HL-60 (cell line): Measurements from ENCODE around the gene WFDC11.

ENCODE experiments used
- DNase-seq, 2 experiments: peaks; one replicate each; pipeline ENCODE4 v3.0.0-alpha.2; 2010 to 2020; ENCODE audit warnings: low read depth in 1 of 2, low spot score in 1 of 2
- H3K27ac ChIP-seq: fragments of 250-450 bp; sonication (Bioruptor Pico); replicated peaks from 2 replicates; pipeline ENCODE4 v1.5.1; 2020; ENCODE audit warnings: mild to moderate bottlenecking, moderate library complexity
- H3K27me3 ChIP-seq: fragments of 250-450 bp; sonication (Bioruptor Pico); 2 replicates; pipeline ENCODE4 v1.5.1; 2021; ENCODE audit warnings: mild to moderate bottlenecking, moderate library complexity; ENCODE audit not compliant: insufficient read depth, poor library complexity, severe bottlenecking
- H3K4me3 ChIP-seq: replicated peaks from 2 replicates; pipeline ENCODE4 v1.5.1; 2011; ENCODE audit warnings: mild to moderate bottlenecking, control low read depth, low read length; ENCODE audit not compliant: insufficient read depth
- CTCF ChIP-seq: IDR thresholded peaks from one replicate; pipeline ENCODE4 v1.5.1; 2011; ENCODE audit warnings: low read length, control low read depth, inconsistent platforms; ENCODE audit not compliant: insufficient read depth
- GABPA ChIP-seq: IDR thresholded peaks from 2 replicates; pipeline ENCODE4 v1.6.1; 2012; ENCODE audit warnings: low read depth
- POLR2AphosphoS5 ChIP-seq: IDR thresholded peaks from 2 replicates; pipeline ENCODE4 v1.6.1; 2012; ENCODE audit warnings: low read depth
- REST ChIP-seq: IDR thresholded peaks from 2 replicates; pipeline ENCODE4 v1.6.1; 2012; ENCODE audit warnings: low read depth; ENCODE audit not compliant: insufficient replicate concordance
- SPI1 ChIP-seq: IDR thresholded peaks from 2 replicates; pipeline ENCODE4 v1.6.1; 2012; ENCODE audit warnings: low read depth, mild to moderate bottlenecking, borderline replicate concordance

WFDC11 gene

GRCh38 chr20:45621593-45621992, 48.4 kb downstream of the WFDC11 start:
- no peaks in the 10 kb centered on the region for H3K27me3 ChIP-seq
- H3K27ac ChIP-seq: no peak overlapping the region
- DNase-seq: no peak
- no peak overlapping the region for H3K4me3 ChIP-seq
- TF ChIP-seq CTCF (no peak), POLR2AphosphoS5 (no peak), GABPA (no peak), REST (no peak), SPI1 (no peak)

GRCh38 chr20:45617591-45617990, 52.4 kb downstream of the WFDC11 start:
- DNase-seq: no peak
- no peak for TF ChIP-seq POLR2AphosphoS5
- TF ChIP-seq SPI1: no peak
- TF ChIP-seq GABPA: no peak
- TF ChIP-seq CTCF: no peak
- TF ChIP-seq REST: no peak
- H3K4me3 ChIP-seq: no peak overlapping the region
- H3K27ac ChIP-seq: no peak overlapping the region
- H3K27me3 ChIP-seq: peaks cover 2% of the 10 kb centered on the region

- no peak overlapping the region for H3K4me3 ChIP-seq
- no peak overlapping the region for H3K27ac ChIP-seq
- TF ChIP-seq CTCF (no peak), SPI1 (no peak), GABPA (no peak), POLR2AphosphoS5 (no peak), REST (no peak)
- no peak for DNase-seq
- H3K27me3 ChIP-seq: peaks cover 2% of the 10 kb centered on the region
These were observed 57.7 kb downstream of the WFDC11 start for GRCh38 chr20:45612314-45612713.
